ENCODE measurements around the gene EGLN1.

DNA sequence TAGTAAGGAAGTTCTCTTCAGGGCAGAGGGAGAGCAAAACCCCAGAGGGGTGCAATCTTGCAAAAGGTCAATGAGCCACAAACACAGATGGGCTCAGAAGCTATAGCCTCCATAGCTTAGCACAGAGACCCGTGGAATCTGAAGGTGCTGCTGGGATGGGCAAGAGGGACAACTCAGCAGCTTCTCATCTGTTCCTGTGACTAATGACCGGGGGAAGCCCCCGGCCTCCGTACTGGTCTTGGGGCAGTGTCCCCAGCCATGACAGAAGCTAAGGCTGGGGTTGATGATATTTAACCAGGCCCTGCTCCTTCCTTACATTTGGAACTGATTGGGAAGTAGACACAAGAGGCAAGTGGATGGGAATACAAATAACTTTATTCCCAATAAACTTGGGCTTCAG is 103.5 kb downstream of the EGLN1 start:
- TF ChIP-seq, protein P1, sequence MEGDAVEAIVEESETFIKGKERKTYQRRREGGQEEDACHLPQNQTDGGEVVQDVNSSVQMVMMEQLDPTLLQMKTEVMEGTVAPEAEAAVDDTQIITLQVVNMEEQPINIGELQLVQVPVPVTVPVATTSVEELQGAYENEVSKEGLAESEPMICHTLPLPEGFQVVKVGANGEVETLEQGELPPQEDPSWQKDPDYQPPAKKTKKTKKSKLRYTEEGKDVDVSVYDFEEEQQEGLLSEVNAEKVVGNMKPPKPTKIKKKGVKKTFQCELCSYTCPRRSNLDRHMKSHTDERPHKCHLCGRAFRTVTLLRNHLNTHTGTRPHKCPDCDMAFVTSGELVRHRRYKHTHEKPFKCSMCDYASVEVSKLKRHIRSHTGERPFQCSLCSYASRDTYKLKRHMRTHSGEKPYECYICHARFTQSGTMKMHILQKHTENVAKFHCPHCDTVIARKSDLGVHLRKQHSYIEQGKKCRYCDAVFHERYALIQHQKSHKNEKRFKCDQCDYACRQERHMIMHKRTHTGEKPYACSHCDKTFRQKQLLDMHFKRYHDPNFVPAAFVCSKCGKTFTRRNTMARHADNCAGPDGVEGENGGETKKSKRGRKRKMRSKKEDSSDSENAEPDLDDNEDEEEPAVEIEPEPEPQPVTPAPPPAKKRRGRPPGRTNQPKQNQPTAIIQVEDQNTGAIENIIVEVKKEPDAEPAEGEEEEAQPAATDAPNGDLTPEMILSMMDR (IDR thresholded peaks at IDR 0.05; ENCODE audit: borderline replicate concordance, extremely low read depth, low read length, poor library complexity, severe bottlenecking) = no peak
- TF ChIP-seq EZH2 (IDR thresholded peaks at IDR 0.05; ENCODE audit: borderline replicate concordance, low read depth, low read length, severe bottlenecking) = no peak

Data from DND-41 (cell line).